NT2/D1 (cell line): Measurements from ENCODE around the gene EXOC1.

ENCODE experiments used
- YY1 ChIP-seq: IDR thresholded peaks from 2 replicates; pipeline ENCODE4 v1.6.1; 2011; ENCODE audit not compliant: insufficient read length, insufficient read depth
- ZNF274 ChIP-seq: IDR thresholded peaks from 2 replicates; pipeline ENCODE4 v1.6.1; 2011; ENCODE audit warnings: mild to moderate bottlenecking, low read depth, low read length

DNA sequence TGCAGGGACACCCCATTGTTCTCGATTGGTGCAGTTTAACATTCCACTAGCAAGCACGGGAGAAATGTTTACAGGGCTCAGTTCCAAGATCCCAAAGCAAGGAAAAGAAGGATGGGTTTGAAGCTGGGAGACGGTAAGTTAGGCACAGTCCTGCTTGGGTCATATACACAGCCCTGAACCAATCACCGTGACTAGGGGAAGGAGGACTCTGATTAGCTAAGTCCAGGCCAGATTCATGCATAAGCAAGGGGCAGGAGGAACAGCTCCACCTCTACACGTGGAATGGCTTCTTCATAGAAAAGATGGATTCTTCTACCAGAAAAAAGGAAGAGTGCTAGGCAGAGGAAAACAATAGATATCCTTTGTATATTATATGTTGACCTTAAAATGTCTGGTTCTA is 44.8 kb upstream of the EXOC1 start:
- TF ChIP-seq YY1 (no peak), ZNF274 (no peak)
